NT2/D1 (cell line): ENCODE data around the gene HOTAIR.

ENCODE experiments used
- DNase-seq: peaks from one replicate; pipeline ENCODE4 v3.0.0-alpha.2; 2011; ENCODE audit warnings: low read depth, low spot score
- H3K27me3 ChIP-seq: 2 replicates; pipeline ENCODE4 v1.6.0; 2011; ENCODE audit warnings: mild to moderate bottlenecking; ENCODE audit not compliant: insufficient read length, insufficient read depth
- H3K36me3 ChIP-seq: 2 replicates; pipeline ENCODE4 v1.6.1; 2011; ENCODE audit warnings: mild to moderate bottlenecking, low read length, mixed read lengths; ENCODE audit not compliant: insufficient read depth, insufficient read length
- H3K4me1 ChIP-seq: 2 replicates; pipeline ENCODE4 v1.5.1; 2011; ENCODE audit not compliant: insufficient read depth, insufficient read length
- H3K4me3 ChIP-seq: 2 replicates; pipeline ENCODE4 v1.5.1; 2011; ENCODE audit warnings: low read depth; ENCODE audit not compliant: insufficient read length
- H3K9ac ChIP-seq: 2 replicates; pipeline ENCODE4 v1.6.0; 2011; ENCODE audit warnings: low read depth; ENCODE audit not compliant: insufficient read length
- H3K9me3 ChIP-seq: 2 replicates; pipeline ENCODE4 v1.5.1; 2011; ENCODE audit warnings: mild to moderate bottlenecking, low read length; ENCODE audit not compliant: insufficient read depth
- SUZ12 ChIP-seq: IDR thresholded peaks from 2 replicates; pipeline ENCODE4 v1.6.1; 2011; ENCODE audit not compliant: insufficient read length, insufficient read depth; ENCODE audit errors: extremely low read depth
- YY1 ChIP-seq: IDR thresholded peaks from 2 replicates; pipeline ENCODE4 v1.6.1; 2011; ENCODE audit not compliant: insufficient read length, insufficient read depth
- ZNF274 ChIP-seq: IDR thresholded peaks from 2 replicates; pipeline ENCODE4 v1.6.1; 2011; ENCODE audit warnings: mild to moderate bottlenecking, low read depth, low read length

The HOTAIR gene

GRCh38 chr12:53990311-53991076, 15.7 kb upstream of the HOTAIR start:
- Histone ChIP-seq H3K9ac (no peak overlapping the region), H3K4me1 (peaks cover 9% of the 10 kb centered on the region), H3K27me3 (peaks cover 100% of the 10 kb centered on the region), H3K9me3 (peaks cover 2% of the 10 kb centered on the region; the same call in 1 of the 2 replicates), H3K4me3 (no peak overlapping the region), H3K36me3 (no peaks in the 10 kb centered on the region)
- TF ChIP-seq ZNF274 = no peak
- peak; percentile 84 for TF ChIP-seq SUZ12
- DNase-seq = no peak

GRCh38 chr12:53989227-53990113, 14.7 kb upstream of the HOTAIR start:
- Histone ChIP-seq H3K27me3 (peaks cover 97% of the 10 kb centered on the region), H3K9ac (no peak overlapping the region), H3K4me3 (no peak overlapping the region), H3K4me1 (peaks cover 5% of the 10 kb centered on the region), H3K36me3 (no peaks in the 10 kb centered on the region), H3K9me3 (peaks cover 6% of the 10 kb centered on the region; the same call in 1 of the 2 replicates)
- DNase-seq = no peak
- TF ChIP-seq SUZ12 (peak; percentile 83), ZNF274 (no peak)

- Histone ChIP-seq H3K4me1 (no peaks in the 10 kb centered on the region), H3K36me3 (no peaks in the 10 kb centered on the region), H3K27me3 (peaks cover 96% of the 10 kb centered on the region), H3K4me3 (no peak overlapping the region), H3K9me3 (peaks cover 11% of the 10 kb centered on the region; the same call in 1 of the 2 replicates), H3K9ac (no peak overlapping the region)
- no peak for TF ChIP-seq ZNF274
- TF ChIP-seq SUZ12 = no peak
- no peak for DNase-seq
Observed at GRCh38 chr12:53988541-53989226, 13.9 kb upstream of the HOTAIR start.

DNA sequence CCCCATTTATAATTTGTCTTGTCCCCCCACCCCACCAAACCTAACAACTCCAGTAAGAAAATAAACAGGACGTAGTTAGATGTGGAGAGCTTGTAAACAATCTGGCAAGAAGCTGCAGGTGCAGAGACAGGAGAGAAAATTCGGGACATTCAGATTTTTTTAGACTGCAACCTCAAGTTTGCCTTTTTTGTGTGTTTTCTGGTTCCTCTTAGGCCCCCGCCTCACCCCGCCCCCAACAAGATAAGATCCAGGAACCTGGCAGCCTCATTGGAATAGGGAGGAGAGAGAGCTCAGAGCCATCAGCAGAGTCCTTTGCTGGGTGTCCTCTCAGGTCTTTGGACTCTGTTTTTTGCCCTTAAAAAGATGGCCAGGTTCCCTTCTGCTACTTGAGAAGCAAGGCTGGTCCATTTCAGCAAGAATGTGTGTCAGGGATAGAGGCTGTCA, 13.1 kb upstream of the HOTAIR start:
- Histone ChIP-seq H3K9me3 (peaks cover 11% of the 10 kb centered on the region; the same call in 1 of the 2 replicates), H3K36me3 (no peaks in the 10 kb centered on the region), H3K27me3 (peaks cover 96% of the 10 kb centered on the region), H3K4me3 (no peak overlapping the region), H3K9ac (no peak overlapping the region), H3K4me1 (no peaks in the 10 kb centered on the region)
- TF ChIP-seq ZNF274 = no peak
- TF ChIP-seq YY1 = no peak
- no peak for TF ChIP-seq SUZ12
- no peak for DNase-seq

- Histone ChIP-seq H3K4me1 (no peaks in the 10 kb centered on the region), H3K9me3 (peaks cover 11% of the 10 kb centered on the region; the same call in 1 of the 2 replicates), H3K27me3 (peaks cover 96% of the 10 kb centered on the region), H3K36me3 (no peaks in the 10 kb centered on the region), H3K4me3 (no peak overlapping the region), H3K9ac (no peak overlapping the region)
- DNase-seq = no peak
- TF ChIP-seq YY1 = no peak
- no peak for TF ChIP-seq SUZ12
- TF ChIP-seq ZNF274 = no peak
Observed at GRCh38 chr12:53986686-53987483, 12.1 kb upstream of the HOTAIR start.

DNA sequence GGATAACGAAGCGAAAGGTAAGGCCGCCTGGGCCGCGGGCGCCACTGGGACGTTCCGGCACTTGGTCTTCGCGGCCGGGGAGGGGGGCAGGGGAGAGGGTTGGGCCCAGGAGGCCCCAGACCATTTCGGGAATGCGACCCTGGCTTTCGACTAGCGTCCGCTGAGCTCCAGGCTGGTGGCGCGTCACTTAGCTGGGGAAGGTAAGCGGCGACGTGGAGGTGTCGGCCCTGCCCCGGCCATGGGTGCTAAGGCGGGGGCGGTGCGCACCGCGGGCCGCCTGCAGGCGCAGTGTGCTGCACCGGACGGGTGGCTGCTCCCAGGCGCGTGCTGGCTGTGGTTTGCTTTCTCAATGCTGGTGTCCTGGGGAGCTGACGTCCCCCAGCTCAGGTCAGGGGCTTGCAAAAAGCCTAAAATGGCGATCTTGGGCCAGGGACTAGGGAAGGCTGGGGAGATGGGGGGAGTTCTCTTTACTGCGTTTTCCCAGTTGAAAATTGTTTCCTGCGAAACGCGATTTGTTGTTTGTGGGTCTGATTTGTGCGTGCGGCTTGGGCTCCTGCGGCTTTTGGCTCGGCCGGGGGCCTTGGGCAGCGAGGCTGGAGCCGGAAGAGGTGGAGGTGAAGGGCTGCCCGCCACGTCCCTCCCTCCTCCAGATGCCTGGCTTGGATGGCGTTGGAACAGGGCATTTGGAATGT, 11.4 kb upstream of the HOTAIR start:
- no peaks in the 10 kb centered on the region for H3K4me1 ChIP-seq
- H3K27me3 ChIP-seq = peaks cover 96% of the 10 kb centered on the region
- no peak overlapping the region for H3K4me3 ChIP-seq
- no peak for DNase-seq
- no peak for TF ChIP-seq ZNF274
- no peak for TF ChIP-seq YY1
- no peak for TF ChIP-seq SUZ12
- H3K9me3 ChIP-seq = peaks cover 11% of the 10 kb centered on the region; the same call in 1 of the 2 replicates
- no peak overlapping the region for H3K9ac ChIP-seq
- H3K36me3 ChIP-seq = no peaks in the 10 kb centered on the region
